GM12865 (cell line): ENCODE data around the gene TTYH2.

ENCODE experiments used
- DNase-seq: peaks from one replicate; pipeline ENCODE4 v3.0.0; 2010; ENCODE audit warnings: low read depth
- H3K4me3 ChIP-seq: 2 replicates; pipeline ENCODE4 v1.5.1; 2011; ENCODE audit warnings: mild to moderate bottlenecking, low read depth, low read length, control low read depth
- CTCF ChIP-seq: IDR thresholded peaks from 2 replicates; pipeline ENCODE4 v1.5.1; 2011; ENCODE audit warnings: low read length, control low read depth, low read depth, inconsistent platforms; ENCODE audit not compliant: insufficient read depth; ENCODE audit errors: missing control alignments

The TTYH2 gene

GRCh38 chr17:74215342-74215727 lies 2.0 kb downstream of the TTYH2 start:
- no peak for DNase-seq
- H3K4me3 ChIP-seq, result no peak overlapping the region
- no peak for TF ChIP-seq CTCF

GRCh38 chr17:74216505-74216904 lies 3.1 kb downstream of the TTYH2 start:
- H3K4me3 ChIP-seq, result no peak overlapping the region
- no peak for DNase-seq
- TF ChIP-seq CTCF, result no peak

- no peak for TF ChIP-seq CTCF
- no peak overlapping the region for H3K4me3 ChIP-seq
- DNase-seq, result no peak
Measured at GRCh38 chr17:74217037-74217730, 3.8 kb downstream of the TTYH2 start.

- DNase-seq, result no peak
- TF ChIP-seq CTCF, result no peak
- H3K4me3 ChIP-seq, result no peak overlapping the region
Measured at GRCh38 chr17:74217888-74218287, 4.5 kb downstream of the TTYH2 start.

GRCh38 chr17:74218436-74218835 lies 5.1 kb downstream of the TTYH2 start:
- DNase-seq, result no peak
- no peak for TF ChIP-seq CTCF
- no peak overlapping the region for H3K4me3 ChIP-seq

GRCh38 chr17:74219576-74220133 lies 6.3 kb downstream of the TTYH2 start:
- TF ChIP-seq CTCF, result no peak

GRCh38 chr17:74220219-74220618 lies 6.8 kb downstream of the TTYH2 start:
- no peak for DNase-seq
- TF ChIP-seq CTCF, result no peak
- no peak overlapping the region for H3K4me3 ChIP-seq

More at GRCh38 chr17:74219576-74220133, 6.3 kb downstream of the TTYH2 start:
- no peak overlapping the region for H3K4me3 ChIP-seq
- DNase-seq, result no peak
